ENCODE measurements around the gene CYB5R2. TPM values are rescaled to one million over a fixed set of nuclear protein-coding genes. Genes with fewer than 3 reads are reported as not detected.

The CYB5R2 gene
- total and polyA plus RNA-seq, 2 experiments from 2014 or later = 40.9 to 56.2 TPM

DNA sequence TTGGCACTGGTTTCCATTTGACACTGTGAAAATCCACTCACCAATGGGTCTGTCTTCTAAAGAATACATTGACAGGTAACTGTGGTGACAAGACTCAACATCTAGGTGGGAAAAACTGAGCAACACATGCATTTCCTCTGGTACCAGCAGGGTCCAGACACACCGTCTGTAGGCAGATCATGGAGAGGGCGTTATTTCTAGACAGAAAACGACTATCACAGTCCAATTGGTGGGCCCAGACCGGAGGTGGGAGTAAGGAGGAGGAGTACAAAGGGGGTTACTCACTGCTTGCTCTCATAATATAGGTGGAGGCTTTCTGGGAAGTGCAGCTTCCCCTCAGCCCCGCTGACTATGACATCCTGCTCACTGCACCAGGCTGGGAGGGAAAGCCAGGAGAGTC is 23.1 kb upstream of the CYB5R2 start:
- Mint-ChIP-seq H3K27ac (no peak overlapping the region), H3K27me3 (ENCODE audit: insufficient read depth, low read depth, poor library complexity) (peaks cover 10% of the 10 kb centered on the region), H3K9me3 (no peaks in the 10 kb centered on the region), H3K4me3 (no peak overlapping the region), H3K36me3 (ENCODE audit: low read depth) (no peaks in the 10 kb centered on the region), H3K4me1 (peaks cover 17% of the 10 kb centered on the region)
- Histone ChIP-seq H3K4me2 (no peak overlapping the region), H2AFZ (no peak overlapping the region), H3K4me3 (no peak overlapping the region), H4K20me1 (replicated peaks; ENCODE audit: insufficient read depth) (no peaks in the 10 kb centered on the region), H3K4me1 (ENCODE audit: insufficient read depth) (no peaks in the 10 kb centered on the region), H3K36me3 (ENCODE audit: insufficient read depth) (no peaks in the 10 kb centered on the region), H3K9me2 (ENCODE audit: insufficient read depth) (no peaks in the 10 kb centered on the region), H3F3A (replicated peaks; ENCODE audit: low read depth) (no peaks in the 10 kb centered on the region), H3K79me2 (replicated peaks; ENCODE audit: insufficient read depth) (no peaks in the 10 kb centered on the region), H3K27me3 (ENCODE audit: insufficient read depth) (no peaks in the 10 kb centered on the region), H3K27ac (ENCODE audit: low read depth) (no peak overlapping the region)
- no peak for TF ChIP-seq NANOG (IDR thresholded peaks at IDR 0.05; ENCODE audit: borderline replicate concordance)
- no peak for TF ChIP-seq ZNF114 (CRISPR knock-in tag; IDR thresholded peaks at IDR 0.05)
- no peak for TF ChIP-seq JUNB (IDR thresholded peaks at IDR 0.05; ENCODE audit: unreplicated experiment)
- TF ChIP-seq, protein P1, sequence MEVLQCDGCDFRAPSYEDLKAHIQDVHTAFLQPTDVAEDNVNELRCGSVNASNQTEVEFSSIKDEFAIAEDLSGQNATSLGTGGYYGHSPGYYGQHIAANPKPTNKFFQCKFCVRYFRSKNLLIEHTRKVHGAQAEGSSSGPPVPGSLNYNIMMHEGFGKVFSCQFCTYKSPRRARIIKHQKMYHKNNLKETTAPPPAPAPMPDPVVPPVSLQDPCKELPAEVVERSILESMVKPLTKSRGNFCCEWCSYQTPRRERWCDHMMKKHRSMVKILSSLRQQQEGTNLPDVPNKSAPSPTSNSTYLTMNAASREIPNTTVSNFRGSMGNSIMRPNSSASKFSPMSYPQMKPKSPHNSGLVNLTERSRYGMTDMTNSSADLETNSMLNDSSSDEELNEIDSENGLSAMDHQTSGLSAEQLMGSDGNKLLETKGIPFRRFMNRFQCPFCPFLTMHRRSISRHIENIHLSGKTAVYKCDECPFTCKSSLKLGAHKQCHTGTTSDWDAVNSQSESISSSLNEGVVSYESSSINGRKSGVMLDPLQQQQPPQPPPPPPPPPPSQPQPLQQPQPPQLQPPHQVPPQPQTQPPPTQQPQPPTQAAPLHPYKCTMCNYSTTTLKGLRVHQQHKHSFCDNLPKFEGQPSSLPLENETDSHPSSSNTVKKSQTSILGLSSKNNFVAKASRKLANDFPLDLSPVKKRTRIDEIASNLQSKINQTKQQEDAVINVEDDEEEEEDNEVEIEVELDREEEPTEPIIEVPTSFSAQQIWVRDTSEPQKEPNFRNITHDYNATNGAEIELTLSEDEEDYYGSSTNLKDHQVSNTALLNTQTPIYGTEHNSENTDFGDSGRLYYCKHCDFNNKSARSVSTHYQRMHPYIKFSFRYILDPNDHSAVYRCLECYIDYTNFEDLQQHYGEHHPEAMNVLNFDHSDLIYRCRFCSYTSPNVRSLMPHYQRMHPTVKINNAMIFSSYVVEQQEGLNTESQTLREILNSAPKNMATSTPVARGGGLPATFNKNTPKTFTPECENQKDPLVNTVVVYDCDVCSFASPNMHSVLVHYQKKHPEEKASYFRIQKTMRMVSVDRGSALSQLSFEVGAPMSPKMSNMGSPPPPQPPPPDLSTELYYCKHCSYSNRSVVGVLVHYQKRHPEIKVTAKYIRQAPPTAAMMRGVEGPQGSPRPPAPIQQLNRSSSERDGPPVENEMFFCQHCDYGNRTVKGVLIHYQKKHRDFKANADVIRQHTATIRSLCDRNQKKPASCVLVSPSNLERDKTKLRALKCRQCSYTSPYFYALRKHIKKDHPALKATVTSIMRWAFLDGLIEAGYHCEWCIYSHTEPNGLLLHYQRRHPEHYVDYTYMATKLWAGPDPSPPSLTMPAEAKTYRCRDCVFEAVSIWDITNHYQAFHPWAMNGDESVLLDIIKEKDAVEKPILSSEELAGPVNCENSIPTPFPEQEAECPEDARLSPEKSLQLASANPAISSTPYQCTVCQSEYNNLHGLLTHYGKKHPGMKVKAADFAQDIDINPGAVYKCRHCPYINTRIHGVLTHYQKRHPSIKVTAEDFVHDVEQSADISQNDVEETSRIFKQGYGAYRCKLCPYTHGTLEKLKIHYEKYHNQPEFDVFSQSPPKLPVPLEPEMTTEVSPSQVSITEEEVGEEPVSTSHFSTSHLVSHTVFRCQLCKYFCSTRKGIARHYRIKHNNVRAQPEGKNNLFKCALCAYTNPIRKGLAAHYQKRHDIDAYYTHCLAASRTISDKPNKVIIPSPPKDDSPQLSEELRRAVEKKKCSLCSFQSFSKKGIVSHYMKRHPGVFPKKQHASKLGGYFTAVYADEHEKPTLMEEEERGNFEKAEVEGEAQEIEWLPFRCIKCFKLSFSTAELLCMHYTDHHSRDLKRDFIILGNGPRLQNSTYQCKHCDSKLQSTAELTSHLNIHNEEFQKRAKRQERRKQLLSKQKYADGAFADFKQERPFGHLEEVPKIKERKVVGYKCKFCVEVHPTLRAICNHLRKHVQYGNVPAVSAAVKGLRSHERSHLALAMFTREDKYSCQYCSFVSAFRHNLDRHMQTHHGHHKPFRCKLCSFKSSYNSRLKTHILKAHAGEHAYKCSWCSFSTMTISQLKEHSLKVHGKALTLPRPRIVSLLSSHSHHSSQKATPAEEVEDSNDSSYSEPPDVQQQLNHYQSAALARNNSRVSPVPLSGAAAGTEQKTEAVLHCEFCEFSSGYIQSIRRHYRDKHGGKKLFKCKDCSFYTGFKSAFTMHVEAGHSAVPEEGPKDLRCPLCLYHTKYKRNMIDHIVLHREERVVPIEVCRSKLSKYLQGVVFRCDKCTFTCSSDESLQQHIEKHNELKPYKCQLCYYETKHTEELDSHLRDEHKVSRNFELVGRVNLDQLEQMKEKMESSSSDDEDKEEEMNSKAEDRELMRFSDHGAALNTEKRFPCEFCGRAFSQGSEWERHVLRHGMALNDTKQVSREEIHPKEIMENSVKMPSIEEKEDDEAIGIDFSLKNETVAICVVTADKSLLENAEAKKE (CRISPR knock-in tag; IDR thresholded peaks at IDR 0.05) = no peak
- TF ChIP-seq EZH2phosphoT487 (IDR thresholded peaks at IDR 0.05; ENCODE audit: unreplicated experiment) = no peak
- TF ChIP-seq POLR2AphosphoS5 (IDR thresholded peaks at IDR 0.05; ENCODE audit: low read depth) = no peak
- TF ChIP-seq, protein P2, sequence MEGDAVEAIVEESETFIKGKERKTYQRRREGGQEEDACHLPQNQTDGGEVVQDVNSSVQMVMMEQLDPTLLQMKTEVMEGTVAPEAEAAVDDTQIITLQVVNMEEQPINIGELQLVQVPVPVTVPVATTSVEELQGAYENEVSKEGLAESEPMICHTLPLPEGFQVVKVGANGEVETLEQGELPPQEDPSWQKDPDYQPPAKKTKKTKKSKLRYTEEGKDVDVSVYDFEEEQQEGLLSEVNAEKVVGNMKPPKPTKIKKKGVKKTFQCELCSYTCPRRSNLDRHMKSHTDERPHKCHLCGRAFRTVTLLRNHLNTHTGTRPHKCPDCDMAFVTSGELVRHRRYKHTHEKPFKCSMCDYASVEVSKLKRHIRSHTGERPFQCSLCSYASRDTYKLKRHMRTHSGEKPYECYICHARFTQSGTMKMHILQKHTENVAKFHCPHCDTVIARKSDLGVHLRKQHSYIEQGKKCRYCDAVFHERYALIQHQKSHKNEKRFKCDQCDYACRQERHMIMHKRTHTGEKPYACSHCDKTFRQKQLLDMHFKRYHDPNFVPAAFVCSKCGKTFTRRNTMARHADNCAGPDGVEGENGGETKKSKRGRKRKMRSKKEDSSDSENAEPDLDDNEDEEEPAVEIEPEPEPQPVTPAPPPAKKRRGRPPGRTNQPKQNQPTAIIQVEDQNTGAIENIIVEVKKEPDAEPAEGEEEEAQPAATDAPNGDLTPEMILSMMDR (conservative IDR thresholded peaks at IDR 0.05; ENCODE audit: low read depth in 2 of 2) = no peak
- no peak for TF ChIP-seq ZNF331 (CRISPR knock-in tag; IDR thresholded peaks at IDR 0.05; ENCODE audit: low read depth)
- TF ChIP-seq, protein P3, sequence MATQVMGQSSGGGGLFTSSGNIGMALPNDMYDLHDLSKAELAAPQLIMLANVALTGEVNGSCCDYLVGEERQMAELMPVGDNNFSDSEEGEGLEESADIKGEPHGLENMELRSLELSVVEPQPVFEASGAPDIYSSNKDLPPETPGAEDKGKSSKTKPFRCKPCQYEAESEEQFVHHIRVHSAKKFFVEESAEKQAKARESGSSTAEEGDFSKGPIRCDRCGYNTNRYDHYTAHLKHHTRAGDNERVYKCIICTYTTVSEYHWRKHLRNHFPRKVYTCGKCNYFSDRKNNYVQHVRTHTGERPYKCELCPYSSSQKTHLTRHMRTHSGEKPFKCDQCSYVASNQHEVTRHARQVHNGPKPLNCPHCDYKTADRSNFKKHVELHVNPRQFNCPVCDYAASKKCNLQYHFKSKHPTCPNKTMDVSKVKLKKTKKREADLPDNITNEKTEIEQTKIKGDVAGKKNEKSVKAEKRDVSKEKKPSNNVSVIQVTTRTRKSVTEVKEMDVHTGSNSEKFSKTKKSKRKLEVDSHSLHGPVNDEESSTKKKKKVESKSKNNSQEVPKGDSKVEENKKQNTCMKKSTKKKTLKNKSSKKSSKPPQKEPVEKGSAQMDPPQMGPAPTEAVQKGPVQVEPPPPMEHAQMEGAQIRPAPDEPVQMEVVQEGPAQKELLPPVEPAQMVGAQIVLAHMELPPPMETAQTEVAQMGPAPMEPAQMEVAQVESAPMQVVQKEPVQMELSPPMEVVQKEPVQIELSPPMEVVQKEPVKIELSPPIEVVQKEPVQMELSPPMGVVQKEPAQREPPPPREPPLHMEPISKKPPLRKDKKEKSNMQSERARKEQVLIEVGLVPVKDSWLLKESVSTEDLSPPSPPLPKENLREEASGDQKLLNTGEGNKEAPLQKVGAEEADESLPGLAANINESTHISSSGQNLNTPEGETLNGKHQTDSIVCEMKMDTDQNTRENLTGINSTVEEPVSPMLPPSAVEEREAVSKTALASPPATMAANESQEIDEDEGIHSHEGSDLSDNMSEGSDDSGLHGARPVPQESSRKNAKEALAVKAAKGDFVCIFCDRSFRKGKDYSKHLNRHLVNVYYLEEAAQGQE (IDR thresholded peaks at IDR 0.05; ENCODE audit: unreplicated experiment) = no peak
- ATAC-seq = no peak
- DNase-seq (ENCODE audit: low spot score) = no peak
